ENCODE measurements around the gene MRPS25. TPM values are rescaled to one million over a fixed set of nuclear protein-coding genes. Genes with fewer than 3 reads are reported as not detected.

Gene MRPS25
- total RNA-seq, 1 donor from 2014 or later: 85.9 TPM

DNA sequence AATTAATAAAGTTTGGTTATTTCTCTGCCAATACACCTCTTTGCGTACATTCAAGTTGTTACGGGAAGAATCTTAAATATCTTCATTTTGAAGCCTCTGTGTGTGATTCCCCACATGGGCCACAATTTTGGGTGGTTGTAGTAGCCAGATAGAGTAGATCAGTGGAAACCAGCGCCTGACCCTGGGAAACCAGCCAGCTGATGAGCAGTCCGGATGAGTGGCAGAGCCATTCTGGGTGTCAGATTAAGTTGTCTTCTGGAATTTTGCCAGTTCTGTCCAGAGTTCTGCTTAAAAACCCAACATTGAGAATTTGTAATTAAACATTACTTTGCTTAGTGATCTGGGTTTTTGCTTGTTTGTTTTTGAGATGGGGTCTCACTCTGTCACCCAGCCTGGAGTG lies 49.7 kb downstream of the MRPS25 start:
- CTCF ChIA-PET: no interaction called here
- H3K4me1 Mint-ChIP-seq: no peaks in the 10 kb centered on the region
- peaks cover 81% of the 10 kb centered on the region for H3K36me3 Mint-ChIP-seq (ENCODE audit: low read depth)

DNA sequence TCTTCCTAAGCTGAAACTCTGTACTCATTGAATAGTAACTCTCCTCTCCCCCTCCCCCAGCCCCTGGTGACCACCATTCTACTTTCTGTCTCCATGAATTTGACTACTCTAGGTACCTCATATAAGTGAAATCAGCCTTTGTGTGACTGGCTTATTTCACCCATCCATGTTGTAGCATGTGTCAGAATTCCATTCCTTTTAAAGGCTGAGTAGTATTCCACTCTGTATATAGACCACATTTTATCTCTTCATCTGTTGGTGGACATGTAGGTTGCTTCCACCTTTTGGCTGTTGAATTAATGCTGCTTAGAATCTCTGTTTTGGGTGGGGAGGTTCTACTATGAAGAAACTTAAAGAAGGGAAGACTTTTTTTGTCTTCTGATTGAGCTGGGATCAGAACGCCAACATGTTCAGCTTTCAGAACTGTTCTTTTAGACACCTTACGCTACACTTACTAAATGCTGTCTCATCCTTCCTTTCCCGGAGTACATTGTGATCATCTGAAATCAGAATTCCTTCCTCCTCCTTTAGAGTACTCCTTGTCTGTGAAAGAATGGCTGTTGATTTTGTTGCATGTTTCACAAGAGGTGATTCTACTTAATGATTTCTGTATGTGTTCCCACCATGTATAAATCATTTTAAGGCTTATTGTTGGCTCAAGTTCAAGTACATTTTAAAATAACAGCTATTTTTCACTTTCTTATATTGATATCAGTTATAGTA lies 50.3 kb downstream of the MRPS25 start:
- POLR2A ChIA-PET: no interaction called here
- Mint-ChIP-seq H3K27me3 (no peaks in the 10 kb centered on the region), H3K27ac (no peak overlapping the region), H3K9me3 (no peaks in the 10 kb centered on the region), H3K4me1 (no peaks in the 10 kb centered on the region), H3K36me3 (ENCODE audit: low read depth) (peaks cover 80% of the 10 kb centered on the region), H3K4me3 (no peak overlapping the region)
- TF ChIP-seq, protein P1, sequence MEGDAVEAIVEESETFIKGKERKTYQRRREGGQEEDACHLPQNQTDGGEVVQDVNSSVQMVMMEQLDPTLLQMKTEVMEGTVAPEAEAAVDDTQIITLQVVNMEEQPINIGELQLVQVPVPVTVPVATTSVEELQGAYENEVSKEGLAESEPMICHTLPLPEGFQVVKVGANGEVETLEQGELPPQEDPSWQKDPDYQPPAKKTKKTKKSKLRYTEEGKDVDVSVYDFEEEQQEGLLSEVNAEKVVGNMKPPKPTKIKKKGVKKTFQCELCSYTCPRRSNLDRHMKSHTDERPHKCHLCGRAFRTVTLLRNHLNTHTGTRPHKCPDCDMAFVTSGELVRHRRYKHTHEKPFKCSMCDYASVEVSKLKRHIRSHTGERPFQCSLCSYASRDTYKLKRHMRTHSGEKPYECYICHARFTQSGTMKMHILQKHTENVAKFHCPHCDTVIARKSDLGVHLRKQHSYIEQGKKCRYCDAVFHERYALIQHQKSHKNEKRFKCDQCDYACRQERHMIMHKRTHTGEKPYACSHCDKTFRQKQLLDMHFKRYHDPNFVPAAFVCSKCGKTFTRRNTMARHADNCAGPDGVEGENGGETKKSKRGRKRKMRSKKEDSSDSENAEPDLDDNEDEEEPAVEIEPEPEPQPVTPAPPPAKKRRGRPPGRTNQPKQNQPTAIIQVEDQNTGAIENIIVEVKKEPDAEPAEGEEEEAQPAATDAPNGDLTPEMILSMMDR (IDR thresholded peaks at IDR 0.05): no peak
- DNase-seq (no peak), ATAC-seq (ENCODE audit: low read depth) (no peak)
- intact Hi-C loops (cut with micrococcal nuclease): no loop called here
- CTCF ChIA-PET: no interaction called here

More for the DNA sequence above, 49.7 kb downstream of the MRPS25 start:
- H3K4me3 Mint-ChIP-seq: no peak overlapping the region
- H3K9me3 Mint-ChIP-seq: no peaks in the 10 kb centered on the region
- ATAC-seq (ENCODE audit: low read depth) (no peak), DNase-seq (no peak)
- H3K27ac Mint-ChIP-seq: no peak overlapping the region
- H3K27me3 Mint-ChIP-seq: no peaks in the 10 kb centered on the region
- TF ChIP-seq, protein P1 (IDR thresholded peaks at IDR 0.05): no peak
- intact Hi-C loops (cut with micrococcal nuclease): no loop called here
- POLR2A ChIA-PET: no interaction called here

DNA sequence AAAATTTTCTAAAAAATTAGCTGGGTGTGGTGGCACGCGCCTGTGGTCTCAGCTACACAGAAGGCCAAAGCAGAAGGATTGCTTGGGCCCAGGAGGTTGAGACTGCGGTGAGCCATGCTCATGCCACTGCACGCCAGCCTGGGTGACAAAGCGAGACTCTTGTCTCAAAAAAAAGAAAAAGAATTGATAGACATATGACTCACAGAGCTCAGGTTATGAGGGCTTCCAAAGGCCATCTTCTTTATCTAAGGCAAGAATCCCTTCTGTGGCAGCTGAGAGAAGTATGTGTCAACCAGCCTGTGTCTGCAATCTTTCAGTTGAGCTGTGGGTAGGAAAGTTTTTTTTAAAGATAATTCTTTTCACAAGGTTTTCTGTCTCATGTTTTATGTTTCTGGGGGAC lies 53.9 kb downstream of the MRPS25 start:
- DNase-seq (no peak), ATAC-seq (ENCODE audit: low read depth) (no peak)
- Mint-ChIP-seq H3K4me1 (no peaks in the 10 kb centered on the region), H3K27me3 (no peaks in the 10 kb centered on the region), H3K27ac (no peak overlapping the region), H3K9me3 (no peaks in the 10 kb centered on the region), H3K36me3 (ENCODE audit: low read depth) (peaks cover 75% of the 10 kb centered on the region), H3K4me3 (no peak overlapping the region)
- intact Hi-C loops (cut with micrococcal nuclease): no loop called here
- ChIA-PET POLR2A (no interaction called here), CTCF (no interaction called here)
- TF ChIP-seq, protein P1 (IDR thresholded peaks at IDR 0.05): no peak

DNA sequence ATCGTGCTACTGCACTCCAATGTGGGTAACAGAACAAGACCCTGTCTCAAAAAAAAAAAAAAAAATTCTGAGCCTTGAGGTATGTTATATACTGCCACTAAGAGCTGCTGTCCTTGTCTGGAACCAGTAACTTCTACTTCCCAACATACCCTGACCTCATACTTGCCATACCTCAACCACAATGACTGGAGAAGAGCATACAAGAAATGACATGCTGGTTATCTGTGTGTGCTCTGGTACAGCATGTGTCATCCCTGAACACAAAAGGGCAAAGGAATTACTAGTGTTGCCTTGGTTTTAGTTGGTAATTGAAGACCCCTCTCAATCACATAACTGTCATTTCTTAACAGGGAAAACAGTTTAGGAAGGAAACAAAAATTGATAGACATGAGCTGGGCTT lies 54.5 kb downstream of the MRPS25 start:
- Mint-ChIP-seq H3K27me3 (no peaks in the 10 kb centered on the region), H3K4me3 (no peak overlapping the region), H3K27ac (no peak overlapping the region), H3K9me3 (no peaks in the 10 kb centered on the region), H3K36me3 (ENCODE audit: low read depth) (peaks cover 72% of the 10 kb centered on the region), H3K4me1 (no peaks in the 10 kb centered on the region)
- ChIA-PET POLR2A (no interaction called here), CTCF (no interaction called here)
- DNase-seq: no peak
- TF ChIP-seq, protein P1 (IDR thresholded peaks at IDR 0.05): no peak
- no peak for ATAC-seq (ENCODE audit: low read depth)
- intact Hi-C loops (cut with micrococcal nuclease): no loop called here

DNA sequence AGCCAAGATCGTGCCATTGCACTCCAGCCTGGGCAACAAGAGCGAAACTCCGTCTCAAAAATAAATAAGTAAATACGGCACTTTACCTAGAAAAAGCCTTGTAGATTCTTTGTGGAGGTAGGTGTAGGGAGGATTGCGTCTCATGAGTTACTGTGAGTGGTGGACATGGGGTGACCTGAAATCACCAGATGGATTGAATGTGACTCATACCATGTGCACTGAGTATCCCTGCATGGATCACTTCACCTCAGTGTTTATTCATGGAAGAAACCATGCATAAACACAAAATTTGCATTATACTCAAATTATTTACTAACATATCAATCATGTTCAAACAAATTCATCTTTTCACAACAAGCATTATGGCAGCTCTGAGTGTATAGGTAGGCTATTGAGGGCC lies 55.9 kb downstream of the MRPS25 start:
- POLR2A ChIA-PET: no interaction called here
- Mint-ChIP-seq H3K4me3 (no peak overlapping the region), H3K27me3 (no peaks in the 10 kb centered on the region), H3K4me1 (no peaks in the 10 kb centered on the region), H3K27ac (no peak overlapping the region), H3K9me3 (no peaks in the 10 kb centered on the region), H3K36me3 (ENCODE audit: low read depth) (peaks cover 70% of the 10 kb centered on the region)
- CTCF ChIA-PET: no interaction called here
- ATAC-seq (ENCODE audit: low read depth) (no peak), DNase-seq (no peak)
- TF ChIP-seq, protein P1 (IDR thresholded peaks at IDR 0.05): no peak
- intact Hi-C loops (cut with micrococcal nuclease): no loop called here
